NOMO-1 treated with DMSO at 0.1 percent for 48 hours (cell line): ENCODE measurements around the gene IGFALS.
"Not testable (repeated sequence)": the region's sequence is repeated elsewhere in the genome, so short reads cannot be mapped to it uniquely, and the experiment has no call there.

ENCODE experiments used
- DNase-seq: peaks from one replicate; lab custom pipeline; 2025; ENCODE audit not compliant: unreplicated experiment; lab: John Stamatoyannopoulos, UW

Gene IGFALS

GRCh38 chr16:1818204-1818872 lies 24.8 kb upstream of the IGFALS start:
- no peak for DNase-seq

DNA sequence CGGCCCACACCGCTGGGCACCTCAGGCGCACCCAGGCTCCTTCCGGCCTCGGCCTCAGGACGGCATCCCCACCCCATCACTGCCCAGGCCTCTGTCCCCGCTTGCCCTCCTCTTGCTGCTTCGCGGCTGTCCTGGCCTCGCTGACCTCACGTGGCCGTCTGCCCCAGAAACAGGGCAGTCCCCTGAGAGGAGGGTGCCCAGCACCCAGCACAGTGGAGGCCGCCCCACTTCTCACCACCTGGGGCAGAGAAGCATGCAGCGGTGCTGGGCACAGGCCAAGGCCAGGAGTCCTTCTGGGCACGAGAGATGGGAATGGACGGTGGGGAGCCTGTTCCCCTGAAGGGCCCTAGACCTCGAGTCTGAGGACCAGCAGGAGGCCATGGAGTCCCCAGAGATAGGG lies 24.2 kb upstream of the IGFALS start:
- DNase-seq = no peak

- no peak for DNase-seq
Measured at GRCh38 chr16:1817276-1817589, 23.7 kb upstream of the IGFALS start.

DNA sequence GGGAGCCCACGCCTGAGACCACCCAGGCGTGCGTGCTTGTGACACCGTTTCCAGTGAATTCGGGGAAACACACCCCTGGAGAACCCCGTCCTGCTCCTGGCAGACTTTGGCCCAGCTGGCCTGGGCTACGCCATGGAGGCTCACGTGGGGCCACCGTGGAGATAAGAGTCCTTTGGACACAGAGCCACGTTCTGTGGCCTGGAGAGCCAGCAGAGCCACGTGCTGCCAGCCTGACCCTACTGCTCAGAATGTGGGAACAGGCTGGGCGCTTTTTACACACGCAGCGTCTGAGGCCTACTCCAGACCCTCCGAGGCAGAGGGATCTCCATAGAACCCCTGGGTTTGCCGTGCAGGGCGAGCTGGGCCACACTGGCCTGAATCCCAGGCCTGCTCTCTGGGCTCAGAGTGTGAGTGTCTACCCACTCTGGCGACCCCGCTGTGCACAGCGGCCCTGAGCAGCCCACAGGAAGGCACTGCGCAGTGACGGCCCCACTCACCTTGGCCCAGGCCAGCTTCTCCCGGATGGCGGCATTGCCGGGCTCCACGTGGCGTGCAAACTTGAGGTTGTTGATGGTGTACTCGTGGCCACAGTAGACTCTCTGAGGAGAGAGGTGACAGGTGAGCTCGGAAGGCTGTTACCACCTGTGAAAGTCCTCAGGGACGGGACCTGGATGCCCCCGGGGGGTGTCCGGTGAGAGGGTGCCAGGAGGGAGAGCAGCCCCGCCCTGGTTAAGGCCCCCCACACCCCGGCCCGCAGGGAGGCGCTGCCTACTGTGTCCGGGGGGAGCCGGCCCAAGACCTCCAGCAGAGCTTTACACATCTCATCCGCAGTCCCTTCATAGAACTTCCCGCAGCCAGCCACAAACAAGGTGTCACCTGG lies 23.1 kb upstream of the IGFALS start:
- DNase-seq = no peak

- DNase-seq = no peak
Measured at GRCh38 chr16:1815461-1815860, 22.0 kb upstream of the IGFALS start.

DNA sequence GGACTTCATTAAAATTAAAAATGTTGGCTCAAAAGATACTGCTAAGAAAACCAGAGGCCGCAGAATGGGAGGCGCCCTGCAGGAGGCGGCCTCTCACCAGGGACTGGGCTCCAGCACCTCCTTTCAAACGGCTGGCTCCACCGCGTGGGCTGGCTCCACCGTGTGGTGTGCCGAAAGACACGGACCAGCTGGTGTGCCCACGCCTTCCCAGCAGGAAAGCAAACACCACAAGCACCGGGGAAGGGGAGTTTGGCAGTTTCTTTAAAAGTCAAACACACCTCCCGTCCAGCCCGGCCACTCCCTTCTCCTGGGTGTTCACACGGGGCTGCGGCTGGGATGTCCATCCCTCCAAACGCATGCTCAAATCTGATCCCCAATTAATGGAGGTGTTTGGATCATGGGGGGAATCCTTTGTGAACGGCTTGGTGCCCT lies 19.2 kb upstream of the IGFALS start:
- DNase-seq = no peak

- no peak for DNase-seq
Measured at GRCh38 chr16:1810536-1810935, 17.0 kb upstream of the IGFALS start.

DNA sequence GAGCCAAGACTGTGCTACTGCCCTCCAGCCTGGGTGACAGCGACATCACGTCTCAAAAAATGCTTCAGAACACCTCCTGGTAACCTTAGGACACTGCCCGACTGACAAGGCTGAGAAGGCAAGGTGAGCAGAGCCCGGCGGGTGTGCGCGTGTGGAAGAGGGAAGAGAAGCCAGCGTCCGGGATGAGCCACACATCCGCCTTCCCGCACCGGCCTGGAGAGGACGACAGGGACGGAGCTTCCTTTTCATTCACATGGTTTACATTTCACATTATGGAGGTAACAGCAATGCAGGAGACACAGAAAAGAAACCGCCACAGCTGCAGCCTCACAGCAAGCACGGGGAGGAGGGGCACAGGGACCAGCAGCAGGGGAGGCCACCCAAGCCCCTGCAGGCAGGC lies 16.6 kb upstream of the IGFALS start:
- DNase-seq = no peak

- no peak for DNase-seq
Measured at GRCh38 chr16:1809281-1809801, 15.8 kb upstream of the IGFALS start.

DNA sequence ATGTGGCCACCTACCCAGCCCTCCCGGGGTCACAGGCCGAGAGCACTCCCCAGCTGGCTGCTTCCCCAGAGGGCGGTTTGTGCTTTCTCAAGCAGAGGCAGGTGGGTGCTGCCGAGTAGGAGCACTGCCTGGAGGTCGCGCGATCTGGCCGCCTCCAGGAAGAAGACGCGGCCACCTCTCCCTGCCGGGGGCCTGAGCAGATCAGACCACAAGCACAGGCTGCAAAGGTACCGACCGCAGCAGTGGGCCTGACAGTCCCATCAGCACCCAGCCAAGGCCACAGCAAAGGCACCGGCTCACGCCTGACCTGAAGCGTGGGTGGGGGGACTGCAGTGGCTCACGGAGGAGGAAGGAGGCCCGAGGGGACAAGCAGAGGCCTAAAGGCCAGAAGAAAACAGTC lies 15.2 kb upstream of the IGFALS start:
- no peak for DNase-seq

GRCh38 chr16:1807626-1808025 lies 14.1 kb upstream of the IGFALS start:
- DNase-seq = no peak

GRCh38 chr16:1800701-1801100 lies 7.2 kb upstream of the IGFALS start:
- DNase-seq = no peak

- not testable (repeated sequence) for DNase-seq
Measured at GRCh38 chr16:1799263-1799662, 5.8 kb upstream of the IGFALS start.

DNA sequence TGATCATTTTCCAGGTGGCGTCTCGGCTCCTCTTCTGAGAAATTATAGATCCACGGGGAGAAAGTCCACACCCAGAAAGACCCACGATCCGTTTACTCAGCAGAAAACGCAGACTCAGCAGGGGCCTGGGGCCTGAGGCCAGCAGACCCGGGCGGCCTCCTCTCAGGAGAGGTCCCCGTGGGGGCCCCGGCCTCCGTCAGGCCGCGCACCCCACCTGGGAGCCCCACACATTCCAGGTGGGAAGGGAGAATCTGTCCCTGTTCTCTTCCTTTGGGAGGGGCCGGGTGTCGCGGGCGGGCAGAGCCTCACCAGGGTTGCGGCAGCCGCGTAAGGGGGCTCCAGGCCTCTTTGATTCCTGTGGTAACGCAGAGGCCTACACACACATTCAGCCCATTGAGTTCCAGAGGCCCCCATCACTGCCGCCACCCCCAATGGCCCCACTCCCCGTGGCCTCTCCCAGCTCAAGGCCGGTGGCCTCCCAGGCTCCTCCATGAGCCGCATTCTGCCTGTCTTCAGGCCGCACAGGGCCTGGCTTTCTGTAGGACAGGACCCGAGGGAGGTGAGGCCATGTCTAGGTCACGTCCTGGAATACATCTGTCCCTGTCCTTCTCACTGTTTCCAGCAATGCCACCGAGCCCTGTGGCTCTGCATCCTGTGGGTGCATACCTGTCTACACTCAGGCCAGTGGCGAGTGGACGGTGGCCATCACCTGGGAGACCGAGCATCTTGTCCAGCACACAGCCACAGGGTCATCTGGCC lies 1.6 kb upstream of the IGFALS start:
- no peak for DNase-seq

DNA sequence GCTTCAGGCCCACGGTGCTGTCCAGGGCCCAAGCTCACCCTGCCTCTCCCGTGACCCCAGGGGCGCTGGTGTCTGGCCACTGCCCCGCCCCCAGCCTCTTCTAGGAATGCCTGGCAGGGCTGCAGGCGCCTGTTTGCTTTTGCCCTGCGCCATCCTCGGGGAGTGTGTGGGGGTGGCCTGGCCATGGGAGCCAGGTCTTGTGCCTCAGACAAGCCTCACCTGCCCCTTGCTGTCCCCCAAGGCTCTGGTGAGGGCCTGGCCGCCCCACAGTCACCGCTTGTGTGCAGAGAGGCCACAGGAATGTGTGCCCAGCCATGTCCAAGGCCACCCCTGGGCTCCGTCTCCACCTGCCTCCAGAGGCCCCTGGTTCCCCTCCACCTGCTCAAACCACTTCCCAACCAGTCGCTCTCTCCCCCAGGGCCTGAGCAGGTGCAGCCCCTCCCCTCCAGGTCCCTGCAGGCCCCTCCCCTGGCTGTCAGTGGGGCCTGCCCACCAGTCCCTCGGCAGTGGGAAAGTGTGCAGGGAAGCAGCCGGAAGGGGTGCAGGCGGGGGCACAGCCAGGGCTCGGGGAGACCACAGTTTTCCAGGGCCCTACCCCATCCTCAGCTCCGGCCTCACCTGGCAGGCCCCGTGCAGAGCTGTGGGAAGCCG lies 841 bp upstream of the IGFALS start:
- no peak for DNase-seq

DNA sequence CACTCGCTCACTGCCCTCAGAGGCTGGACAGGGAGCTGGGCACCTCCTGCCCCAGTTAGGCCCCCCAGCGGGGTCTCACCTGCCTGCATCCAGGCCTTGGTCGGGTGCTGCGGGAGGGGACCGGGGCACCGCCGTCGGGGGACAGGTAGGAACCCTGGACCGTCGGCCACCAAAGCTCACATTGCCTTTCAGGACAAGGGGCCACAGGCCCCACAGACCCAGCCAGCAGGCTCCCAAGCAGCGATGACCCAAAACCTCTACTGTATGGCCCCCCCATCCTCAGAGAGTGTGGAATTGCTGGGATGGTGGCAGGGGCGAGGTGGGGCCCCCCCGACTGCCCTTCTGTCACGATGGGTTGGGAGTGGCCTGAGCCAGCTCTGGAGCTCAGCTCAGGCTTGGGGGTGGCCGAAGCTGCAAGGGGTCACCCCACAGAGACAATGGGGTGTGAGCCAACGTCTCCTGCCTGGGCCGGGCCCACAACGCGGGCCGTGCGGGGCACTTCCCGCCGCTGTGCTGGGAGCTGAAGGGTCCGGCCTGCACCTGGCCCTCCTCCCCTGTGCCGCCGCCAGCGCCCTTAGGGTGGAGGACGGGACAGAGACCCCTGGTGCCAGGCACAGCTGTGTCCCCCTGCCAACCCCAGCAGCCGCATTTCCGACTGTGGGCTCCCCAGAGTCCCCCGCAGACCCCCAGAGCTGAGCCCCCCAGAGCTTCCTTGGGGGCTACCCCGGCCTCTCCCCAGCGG lies 498 bp downstream of the IGFALS start:
- no peak for DNase-seq

GRCh38 chr16:1791943-1792812 lies 1.3 kb downstream of the IGFALS start:
- no peak for DNase-seq

- no peak for DNase-seq
Measured at GRCh38 chr16:1791256-1791942, 2.1 kb downstream of the IGFALS start.
